B cell (primary cell): ENCODE results near the gene PDZD2. TPM values are rescaled to one million over a fixed set of nuclear protein-coding genes. Genes with fewer than 3 reads are reported as not detected.

Source experiments
- ATAC-seq: fragments of 200-7000 bp; cut with Tn5 transposase; one replicate; pipeline ENCODE4 v1.10.0; 2021; ENCODE audit warnings: low read depth, mild to moderate bottlenecking, moderate number of reproducible peaks, moderate library complexity
- CTCF ChIA-PET: fragments of 350-600 bp; sonication (Branson Sonifier 250); formaldehyde crosslinking; loops from one replicate; lab custom pipeline; 2021; ENCODE audit warnings: antibody characterized with exemption, inconsistent platforms; lab: Charles Lee
- POLR2A ChIA-PET: fragments of 350-600 bp; sonication (Branson Sonifier 250); formaldehyde crosslinking; loops from one replicate; lab custom pipeline; 2021; ENCODE audit warnings: antibody characterized with exemption; lab: Charles Lee
- DNase-seq: peaks from one replicate; pipeline ENCODE4 v3.0.0; 2013
- H2AFZ ChIP-seq: 2 replicates; pipeline ENCODE4 v1.6.1; 2012; ENCODE audit warnings: mild to moderate bottlenecking, low read depth, low read length; ENCODE audit not compliant: insufficient read depth, poor library complexity, severe bottlenecking
- H3K27ac ChIP-seq, 2 donors: 1 replicate in 1 of 2; 2 replicates in 1 of 2; pipeline ENCODE4 v1.5.1; 2012 to 2013; ENCODE audit warnings: low read length in 2 of 2, mild to moderate bottlenecking in 2 of 2, moderate library complexity in 1 of 2
- H3K27me3 ChIP-seq, 4 experiments: fragments of 200-600 bp in 1 of 4; sonication (generic) in 1 of 4; replicated peaks in 1 of 4; 1 replicate in 2 of 4; 2 replicates in 2 of 4; pipeline versions ENCODE4 v1.6.1 to v1.7.0; 2013 to 2016; ENCODE audit warnings: low read length in 3 of 4, mild to moderate bottlenecking in 2 of 4, mixed read lengths in 1 of 4, moderate library complexity in 1 of 4; ENCODE audit not compliant: insufficient read depth in 4 of 4, control insufficient read depth in 3 of 4; ENCODE audit errors: control extremely low read depth in 1 of 4
- H3K36me3 ChIP-seq, 2 experiments: replicated peaks in 1 of 2; 1 replicate in 1 of 2; 2 replicates in 1 of 2; pipeline versions ENCODE4 v1.6.1 to v1.7.1; 2013; ENCODE audit warnings: low read length in 1 of 2; ENCODE audit not compliant: insufficient read depth in 2 of 2, control insufficient read depth in 1 of 2; ENCODE audit errors: control extremely low read depth in 1 of 2, extremely low read depth in 1 of 2
- H3K4me1 ChIP-seq, 2 donors: fragments of 200-600 bp in 1 of 2; sonication (generic) in 1 of 2; 1 replicate in 1 of 2; 2 replicates in 1 of 2; pipeline versions ENCODE4 v1.5.1 to v1.6.1; 2013 to 2017; ENCODE audit warnings: low read length in 2 of 2; ENCODE audit not compliant: control insufficient read depth in 2 of 2, insufficient read depth in 2 of 2
- H3K4me2 ChIP-seq: replicated peaks from 2 replicates; pipeline ENCODE3; 2012; ENCODE audit warnings: mild to moderate bottlenecking, low read depth, low read length; ENCODE audit not compliant: poor library complexity, severe bottlenecking
- H3K4me3 ChIP-seq, 5 experiments: fragments of 200-600 bp in 1 of 5; sonication (generic) in 1 of 5; 1 replicate in 3 of 5; 2 replicates in 2 of 5; pipeline versions ENCODE4 v1.5.1 to v1.7.0; 2011 to 2016; ENCODE audit warnings: low read length in 4 of 5, mild to moderate bottlenecking in 4 of 5, low read depth in 2 of 5, control low read depth in 1 of 5, moderate library complexity in 1 of 5; ENCODE audit not compliant: insufficient read depth in 1 of 5; ENCODE audit errors: control extremely low read depth in 1 of 5, extremely low read depth in 1 of 5
- H3K79me2 ChIP-seq: fragments of 200-600 bp; sonication (generic); one replicate; pipeline ENCODE4 v1.6.0; 2016; ENCODE audit warnings: low read length; ENCODE audit not compliant: control insufficient read depth, insufficient read depth
- H3K9ac ChIP-seq: fragments of 200-600 bp; sonication (generic); 2 replicates; pipeline ENCODE4 v1.6.1; 2017; ENCODE audit warnings: mild to moderate bottlenecking, low read length, moderate library complexity
- H3K9me3 ChIP-seq, 3 donors: one replicate each; pipeline versions ENCODE4 v1.6.1 to v1.7.1; 2013; ENCODE audit warnings: low read length in 2 of 3; ENCODE audit not compliant: control insufficient read depth in 2 of 3, insufficient read depth in 1 of 3; ENCODE audit errors: control extremely low read depth in 1 of 3
- H4K20me1 ChIP-seq: 2 replicates; pipeline ENCODE4 v1.6.0; 2012; ENCODE audit warnings: mild to moderate bottlenecking, low read length; ENCODE audit not compliant: insufficient read depth, control insufficient read depth, poor library complexity, severe bottlenecking
- H3K27ac Mint-ChIP-seq: one replicate; pipeline ENCODE4 v1.8.0; 2021; ENCODE audit warnings: mixed read lengths
- H3K27me3 Mint-ChIP-seq: one replicate; pipeline ENCODE4 v1.8.0; 2021; ENCODE audit warnings: mixed read lengths
- H3K4me1 Mint-ChIP-seq: one replicate; pipeline ENCODE4 v1.8.0; 2021; ENCODE audit warnings: mixed read lengths
- H3K4me3 Mint-ChIP-seq: one replicate; pipeline ENCODE4 v1.8.0; 2021; ENCODE audit warnings: mixed read lengths
- H3K9me3 Mint-ChIP-seq: one replicate; pipeline ENCODE4 v1.8.0; 2022; ENCODE audit warnings: mixed read lengths; ENCODE audit not compliant: insufficient read depth
- CTCF ChIP-seq: fragments of 200-600 bp; IDR thresholded peaks from one replicate; pipeline ENCODE4 v1.8.0; 2022; ENCODE audit warnings: antibody characterized with exemption, mild to moderate bottlenecking
- EZH2 ChIP-seq: IDR thresholded peaks from 2 replicates; pipeline ENCODE4 v1.6.1; 2012; ENCODE audit warnings: borderline replicate concordance, low read depth, mild to moderate bottlenecking, moderate library complexity, low read length; ENCODE audit not compliant: insufficient read depth, poor library complexity, severe bottlenecking
- WGBS: methylation state at CpG from one replicate; pipeline ENCODE4 v1.1.5; 2013; ENCODE audit warnings: missing lambda C conversion rate; ENCODE audit not compliant: insufficient coverage; 5-methylcytosine and 5-hydroxymethylcytosine counted together
- intact Hi-C: fragments of 100-400 bp; cut with micrococcal nuclease; formaldehyde crosslinking; loops from one replicate; pipeline ENCODE4 v1.10.0; 2022
- polyA plus RNA-seq: library from polyadenylated mRNA; depleted of rRNA; stranded (reverse); fragments of >200 nt; gene quantifications from 2 replicates; pipeline ENCODE4 v1.2.3, GENCODE V29; 2012
- total RNA-seq, 2 donors: library from RNA; stranded (reverse); fragments of 120-200 nt in 1 of 2; gene quantifications; 1 replicate in 1 of 2; 2 replicates in 1 of 2; pipeline versions ENCODE4 v1.2.3 to v1.2.4, GENCODE V29; 2013 to 2022

PDZD2 gene
- total and polyA plus RNA-seq, 2 donors (not counting 1 experiment from before 2014, with no cell fraction given): not detected

DNA sequence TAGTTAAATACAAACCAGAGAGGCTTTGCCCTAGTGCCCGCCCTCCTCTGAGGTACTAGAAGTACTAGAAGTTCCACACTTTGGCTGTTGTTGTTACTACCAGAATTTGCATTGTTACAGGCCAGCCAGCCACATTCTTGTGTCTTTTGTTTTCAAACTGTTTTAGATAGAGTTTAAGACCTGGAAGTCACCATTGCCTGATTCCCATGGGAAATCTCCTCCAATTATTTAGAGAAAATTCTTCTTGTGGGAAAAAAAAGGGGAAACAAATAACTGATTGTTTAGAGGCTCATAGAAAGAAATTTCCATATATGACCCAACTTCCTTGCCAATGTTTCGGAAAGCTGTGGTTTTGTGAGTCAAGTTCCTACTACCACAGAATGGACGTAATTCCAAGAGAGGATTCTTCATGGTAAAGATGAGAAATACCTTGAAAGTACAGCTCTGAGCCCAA lies 282.9 kb downstream of the PDZD2 start:
- no peak for TF ChIP-seq CTCF
- no peak for TF ChIP-seq EZH2
- Histone ChIP-seq H3K4me1 (no peaks in the 10 kb centered on the region), H3K27me3 (no peaks in the 10 kb centered on the region), H3K9ac (no peak overlapping the region), H3K79me2 (no peaks in the 10 kb centered on the region), H3K4me2 (no peak overlapping the region), H3K27ac (no peak overlapping the region), H4K20me1 (no peaks in the 10 kb centered on the region), H3K9me3 (peaks cover 0 to 3% (median 0%) of the 10 kb centered on the region in 3 donors), H2AFZ (no peak overlapping the region), H3K36me3 (no peaks in the 10 kb centered on the region), H3K4me3 (no peak overlapping the region)
- DNase-seq: no peak
- no peak overlapping the region for H3K27ac Mint-ChIP-seq
- no peaks in the 10 kb centered on the region for H3K4me1 Mint-ChIP-seq
- 83% methylated on average over 1 of the region's 3 CpGs for WGBS
- peaks cover 2% of the 10 kb centered on the region for H3K27me3 Mint-ChIP-seq
- no peaks in the 10 kb centered on the region for H3K9me3 Mint-ChIP-seq
- ATAC-seq: no peak
- ChIA-PET POLR2A (no interaction called here), CTCF (no interaction called here)
- H3K4me3 Mint-ChIP-seq: no peak overlapping the region
- intact Hi-C loops: no loop called here

GRCh38 chr5:31924005-31924404 lies 285.1 kb downstream of the PDZD2 start:
- Mint-ChIP-seq H3K4me3 (no peak overlapping the region), H3K27me3 (peaks cover 2% of the 10 kb centered on the region), H3K9me3 (no peaks in the 10 kb centered on the region), H3K4me1 (no peaks in the 10 kb centered on the region), H3K27ac (no peak overlapping the region)
- no peaks in the 10 kb centered on the region for H3K36me3 ChIP-seq
- H3K4me1 ChIP-seq: no peaks in the 10 kb centered on the region
- CTCF ChIA-PET: no interaction called here
- H3K27ac ChIP-seq: no peak overlapping the region
- WGBS: 100% methylated on average over 2 of the region's 5 CpGs
- H3K9ac ChIP-seq: no peak overlapping the region
- peaks cover 0 to 3% (median 0%) of the 10 kb centered on the region in 3 donors for H3K9me3 ChIP-seq
- no peak overlapping the region for H3K4me3 ChIP-seq
- H3K79me2 ChIP-seq: no peaks in the 10 kb centered on the region
- H4K20me1 ChIP-seq: no peaks in the 10 kb centered on the region
- no peak overlapping the region for H3K4me2 ChIP-seq
- no peaks in the 10 kb centered on the region for H3K27me3 ChIP-seq
- ATAC-seq (no peak), DNase-seq (no peak)
- intact Hi-C loops: no loop called here
- H2AFZ ChIP-seq: no peak overlapping the region
- POLR2A ChIA-PET: no interaction called here
- TF ChIP-seq CTCF (no peak), EZH2 (no peak)
